Testis (tissue), 3 donors: ENCODE measurements around the gene PDZK1IP1. TPM values are rescaled to one million over a fixed set of nuclear protein-coding genes. Genes with fewer than 3 reads are reported as not detected.

Source experiments
- DNase-seq: peaks from one replicate; pipeline ENCODE4 v3.0.0-alpha.2; 2019
- H3K27ac ChIP-seq, 2 donors: fragments of 200-600 bp; sonication (generic); one replicate each; pipeline ENCODE4 v1.5.1; 2019
- H3K27me3 ChIP-seq: fragments of 200-600 bp; sonication (generic); one replicate; pipeline ENCODE4 v1.5.1; 2019
- H3K36me3 ChIP-seq: fragments of 200-600 bp; sonication (generic); one replicate; pipeline ENCODE4 v1.5.1; 2017; ENCODE audit warnings: low read depth; ENCODE audit errors: missing control alignments
- H3K4me1 ChIP-seq: fragments of 200-600 bp; sonication (generic); one replicate; pipeline ENCODE4 v1.5.1; 2019
- H3K4me3 ChIP-seq, 2 donors: fragments of 200-600 bp; sonication (generic); one replicate each; pipeline ENCODE4 v1.5.1; 2017 to 2019
- H3K9me3 ChIP-seq: fragments of 200-600 bp; sonication (generic); one replicate; pipeline ENCODE4 v1.5.1; 2017
- POLR2A ChIP-seq: fragments of 450-650 bp; IDR thresholded peaks from one replicate; pipeline ENCODE4 v1.6.1; 2017; ENCODE audit warnings: antibody characterized with exemption, mild to moderate bottlenecking, moderate library complexity
- WGBS, 2 donors: methylation state at CpG; one replicate each; pipeline ENCODE4 v1.1.5; 2018; 5-methylcytosine and 5-hydroxymethylcytosine counted together
- intact Hi-C: fragments of 100-400 bp; cut with DNase I; formaldehyde crosslinking; loops from one replicate; pipeline ENCODE4 v1.15.1; 2023; ENCODE audit warnings: low total_unique reads
- polyA plus RNA-seq: library from polyadenylated mRNA; stranded (reverse); fragments of 350-450 nt; fragmentation: Illumina TruSeq; extraction: RNeasy Lipid Tissue Mini Kit (QIAGEN cat#74804); gene quantifications from one replicate; pipeline ENCODE4 v1.2.3, GENCODE V29; 2014; ENCODE audit warnings: low read depth, low replicate concordance; ENCODE audit not compliant: insufficient read depth
- total RNA-seq, 2 donors: library from RNA; depleted of rRNA; stranded (reverse); fragments of >200 nt; gene quantifications; one replicate each; pipeline ENCODE4 v1.2.3, GENCODE V29; 2016
- TF ChIP-seq, protein P1 (sequence below), 3 experiments: fragments of 450-650 bp in 2 of 3; fragments of 200-600 bp in 1 of 3; sonication (generic) in 1 of 3; IDR thresholded peaks; one replicate each; pipeline ENCODE4 v1.5.1; 2016 to 2019; ENCODE audit warnings: antibody characterized with exemption in 3 of 3, mild to moderate bottlenecking in 2 of 3, moderate library complexity in 1 of 3

Gene PDZK1IP1
- total and polyA plus RNA-seq, 3 donors from 2014 or later: 1.5 to 13.9 (median 8.6) TPM

DNA sequence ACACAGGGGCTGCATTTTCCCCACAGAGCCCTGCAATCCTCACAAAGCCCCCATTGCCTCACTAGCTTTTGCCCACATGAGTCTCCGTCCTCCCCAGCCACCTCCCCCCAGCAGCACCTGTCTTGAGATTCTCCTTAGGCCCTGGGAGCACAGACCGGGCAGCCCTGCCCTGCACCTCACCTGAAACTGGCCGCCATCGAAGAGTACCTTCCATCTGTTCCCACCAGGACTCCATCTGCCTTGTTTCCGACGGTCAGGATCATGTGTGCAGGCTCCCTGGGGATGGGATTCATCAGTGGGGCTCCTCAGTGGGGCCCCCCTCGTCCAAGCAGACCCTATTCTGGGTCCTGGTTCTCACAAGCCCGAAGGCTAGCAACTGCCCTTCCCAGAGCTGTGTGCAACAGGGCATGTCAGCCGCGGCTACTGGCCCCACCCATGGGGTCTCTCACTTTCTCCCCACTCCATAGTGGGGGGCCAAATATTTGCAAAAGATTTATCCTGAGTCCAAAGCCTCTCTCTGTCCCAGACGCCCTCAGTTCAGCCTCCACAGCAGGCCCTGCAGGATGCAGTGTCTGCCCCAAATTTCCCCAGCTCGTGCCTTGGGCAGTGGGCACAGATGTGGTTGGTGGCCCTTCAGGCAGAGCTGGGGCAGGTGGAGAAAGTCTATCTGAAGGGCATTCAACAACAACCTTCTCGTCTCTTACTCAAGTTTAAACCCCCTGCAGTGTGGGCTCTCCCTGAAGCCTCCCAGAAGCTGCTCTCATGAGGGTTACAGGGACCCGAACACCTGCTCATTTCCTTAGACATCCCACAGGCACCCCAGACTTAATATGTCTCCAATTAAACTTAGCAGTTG is 4.8 kb downstream of the PDZK1IP1 start:
- intact Hi-C loops: loop anchor here (10.0 kb wide), 1 partner anchor 230 kb away; the partner anchor contains the start of gene FOXE3
- H3K4me3 ChIP-seq: no peak overlapping the region

DNA sequence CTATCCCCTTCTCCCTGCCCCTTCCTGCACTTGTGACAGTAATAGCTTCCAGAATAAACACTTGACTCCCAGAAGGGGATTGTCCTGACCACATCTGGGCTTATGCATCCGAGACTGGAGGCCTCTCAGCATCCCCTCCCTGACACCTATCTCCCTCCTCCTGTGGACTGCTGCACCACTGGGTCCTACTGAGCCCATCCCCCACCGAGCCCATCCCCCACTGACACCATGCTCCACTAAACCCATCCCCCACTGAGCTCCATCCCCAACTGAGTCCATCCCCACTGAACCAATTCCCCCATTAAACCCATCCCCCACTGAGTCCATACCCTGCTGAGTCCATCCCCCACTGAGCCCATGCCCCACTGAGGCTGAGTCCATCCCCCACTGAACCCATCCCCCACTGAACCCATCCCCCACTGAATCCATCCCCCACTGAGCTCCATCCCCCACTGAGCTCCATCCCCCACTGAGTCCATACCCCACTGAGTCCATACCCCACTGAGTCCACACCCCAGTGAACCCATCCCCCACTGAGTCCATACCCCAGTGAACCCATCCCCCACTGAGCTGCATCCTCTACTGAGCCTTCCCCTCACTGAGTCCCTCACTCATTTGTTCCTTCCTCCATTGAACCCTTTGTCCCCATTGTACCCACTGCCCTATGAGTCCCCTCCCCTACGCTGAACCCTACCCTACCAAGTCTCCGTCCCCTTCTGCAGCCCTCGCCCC is 5.6 kb downstream of the PDZK1IP1 start:
- Histone ChIP-seq H3K36me3 (no peaks in the 10 kb centered on the region), H3K27me3 (no peaks in the 10 kb centered on the region), H3K4me1 (peaks cover 7% of the 10 kb centered on the region), H3K4me3 (no peak overlapping the region), H3K9me3 (no peaks in the 10 kb centered on the region), H3K27ac (no peak overlapping the region)
- 83 to 84% methylated on average over 5 of the region's 5 CpGs for WGBS, 2 donors
- TF ChIP-seq, protein P1, sequence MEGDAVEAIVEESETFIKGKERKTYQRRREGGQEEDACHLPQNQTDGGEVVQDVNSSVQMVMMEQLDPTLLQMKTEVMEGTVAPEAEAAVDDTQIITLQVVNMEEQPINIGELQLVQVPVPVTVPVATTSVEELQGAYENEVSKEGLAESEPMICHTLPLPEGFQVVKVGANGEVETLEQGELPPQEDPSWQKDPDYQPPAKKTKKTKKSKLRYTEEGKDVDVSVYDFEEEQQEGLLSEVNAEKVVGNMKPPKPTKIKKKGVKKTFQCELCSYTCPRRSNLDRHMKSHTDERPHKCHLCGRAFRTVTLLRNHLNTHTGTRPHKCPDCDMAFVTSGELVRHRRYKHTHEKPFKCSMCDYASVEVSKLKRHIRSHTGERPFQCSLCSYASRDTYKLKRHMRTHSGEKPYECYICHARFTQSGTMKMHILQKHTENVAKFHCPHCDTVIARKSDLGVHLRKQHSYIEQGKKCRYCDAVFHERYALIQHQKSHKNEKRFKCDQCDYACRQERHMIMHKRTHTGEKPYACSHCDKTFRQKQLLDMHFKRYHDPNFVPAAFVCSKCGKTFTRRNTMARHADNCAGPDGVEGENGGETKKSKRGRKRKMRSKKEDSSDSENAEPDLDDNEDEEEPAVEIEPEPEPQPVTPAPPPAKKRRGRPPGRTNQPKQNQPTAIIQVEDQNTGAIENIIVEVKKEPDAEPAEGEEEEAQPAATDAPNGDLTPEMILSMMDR (IDR thresholded peaks at IDR 0.05): no peak
- no peak for TF ChIP-seq POLR2A
- DNase-seq: no peak
- intact Hi-C loops: loop anchor here (10.0 kb wide), 1 partner anchor 231 kb away; the partner anchor contains the start of gene FOXE3

More for the DNA sequence above, 4.8 kb downstream of the PDZK1IP1 start:
- Histone ChIP-seq H3K27me3 (no peaks in the 10 kb centered on the region), H3K36me3 (no peaks in the 10 kb centered on the region), H3K27ac (no peak overlapping the region), H3K9me3 (no peaks in the 10 kb centered on the region), H3K4me1 (no peaks in the 10 kb centered on the region)
- WGBS, 2 donors: 89 to 90% methylated on average over 13 to 14 of the region's 14 CpGs
- no peak for DNase-seq
- TF ChIP-seq, protein P1 (IDR thresholded peaks at IDR 0.05): no peak
- TF ChIP-seq POLR2A: no peak

DNA sequence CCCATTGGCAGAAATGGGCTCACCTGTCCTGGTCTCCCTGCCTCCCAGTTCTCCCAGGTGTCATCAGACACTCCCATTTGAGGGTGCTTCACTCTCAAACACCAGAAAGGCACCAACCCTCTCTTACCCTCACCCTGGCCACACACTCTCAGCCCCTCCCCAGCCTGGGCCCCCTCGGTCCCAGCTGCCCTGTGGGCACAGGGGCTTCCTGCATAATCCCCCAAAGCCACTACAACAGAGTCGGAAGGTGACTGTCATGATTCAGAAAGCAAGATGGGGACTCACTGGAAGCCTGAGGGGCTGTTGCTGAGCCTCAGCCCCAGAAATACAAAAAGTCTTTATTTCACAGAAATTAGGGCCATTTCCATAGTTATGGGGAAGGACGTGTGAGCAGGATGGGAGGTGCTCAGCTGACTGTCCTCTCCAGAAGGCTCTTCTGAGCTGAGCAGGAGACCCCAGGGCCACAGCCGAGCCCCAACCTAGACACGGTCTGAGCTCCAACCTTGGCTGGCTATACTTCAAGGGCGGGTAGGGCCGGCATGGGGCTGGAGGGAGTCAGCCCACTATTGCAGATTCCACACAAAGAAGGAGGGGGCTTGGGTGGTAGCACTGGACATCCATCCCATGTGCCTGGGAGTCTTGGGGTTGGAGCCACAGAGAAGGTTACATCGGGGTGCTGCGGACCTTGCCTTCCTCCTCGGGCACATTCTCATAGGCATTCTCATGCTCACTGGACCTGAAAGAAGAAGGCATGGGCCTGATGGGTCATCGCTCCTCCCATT is 6.3 kb downstream of the PDZK1IP1 start:
- H3K36me3 ChIP-seq: no peaks in the 10 kb centered on the region

DNA sequence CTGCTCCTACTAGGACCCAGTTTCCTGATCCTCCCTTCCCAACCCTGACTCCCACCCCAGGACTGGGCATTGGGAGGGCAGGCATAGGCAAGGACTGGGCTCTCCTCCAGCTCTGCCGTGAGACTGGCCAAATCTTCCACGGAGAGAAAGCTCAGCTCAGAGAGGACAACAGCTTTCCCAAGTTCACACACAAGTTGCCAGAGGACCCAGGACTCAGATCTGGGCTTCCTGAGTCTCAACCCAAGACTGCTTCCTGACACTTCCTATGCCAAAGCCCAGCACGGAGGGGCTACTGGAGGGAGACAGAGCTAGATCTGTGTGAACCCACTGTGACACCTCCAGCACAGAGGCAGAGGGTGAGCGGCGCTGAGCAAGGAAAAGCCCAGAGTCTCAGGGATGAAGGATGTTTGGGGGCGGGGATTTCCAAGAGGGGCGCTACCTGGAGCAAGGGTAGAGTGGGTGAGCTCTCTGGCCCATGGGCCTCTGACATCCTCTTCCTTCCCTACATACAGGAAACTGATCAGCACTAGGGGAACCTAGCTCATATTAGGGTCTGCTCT is 7.1 kb downstream of the PDZK1IP1 start:
- 43 to 60% methylated on average over 4 to 7 of the region's 7 CpGs for WGBS, 2 donors
- TF ChIP-seq POLR2A: no peak
- TF ChIP-seq, protein P1 (IDR thresholded peaks at IDR 0.05): no peak
- DNase-seq: no peak
- H3K27me3 ChIP-seq: no peaks in the 10 kb centered on the region
- no peaks in the 10 kb centered on the region for H3K9me3 ChIP-seq
- H3K36me3 ChIP-seq: no peaks in the 10 kb centered on the region
- intact Hi-C loops: loop anchor here (10.0 kb wide), 1 partner anchor 232 kb away; the partner anchor contains the start of gene FOXE3
- no peak overlapping the region for H3K4me3 ChIP-seq
- H3K27ac ChIP-seq: no peak overlapping the region
- peaks cover 7% of the 10 kb centered on the region for H3K4me1 ChIP-seq

More for the DNA sequence above, 6.3 kb downstream of the PDZK1IP1 start:
- whole genome bisulfite sequencing, 2 donors: 76 to 83% methylated on average over 9 to 11 of the region's 11 CpGs
- intact Hi-C loops: loop anchor here (10.0 kb wide), 1 partner anchor 231 kb away; the partner anchor contains the start of gene FOXE3
- no peak overlapping the region for H3K27ac ChIP-seq
- H3K27me3 ChIP-seq: no peaks in the 10 kb centered on the region
- peaks cover 7% of the 10 kb centered on the region for H3K4me1 ChIP-seq
- DNase-seq: no peak
- no peak for TF ChIP-seq POLR2A
- TF ChIP-seq, protein P1 (IDR thresholded peaks at IDR 0.05): no peak
- no peak overlapping the region for H3K4me3 ChIP-seq
- H3K9me3 ChIP-seq: no peaks in the 10 kb centered on the region
